ENCODE measurements around the gene ARHGEF4.
A peak's percentile ranks its signal among the peaks of the same experiment; 100 is the strongest.

Gene ARHGEF4

DNA sequence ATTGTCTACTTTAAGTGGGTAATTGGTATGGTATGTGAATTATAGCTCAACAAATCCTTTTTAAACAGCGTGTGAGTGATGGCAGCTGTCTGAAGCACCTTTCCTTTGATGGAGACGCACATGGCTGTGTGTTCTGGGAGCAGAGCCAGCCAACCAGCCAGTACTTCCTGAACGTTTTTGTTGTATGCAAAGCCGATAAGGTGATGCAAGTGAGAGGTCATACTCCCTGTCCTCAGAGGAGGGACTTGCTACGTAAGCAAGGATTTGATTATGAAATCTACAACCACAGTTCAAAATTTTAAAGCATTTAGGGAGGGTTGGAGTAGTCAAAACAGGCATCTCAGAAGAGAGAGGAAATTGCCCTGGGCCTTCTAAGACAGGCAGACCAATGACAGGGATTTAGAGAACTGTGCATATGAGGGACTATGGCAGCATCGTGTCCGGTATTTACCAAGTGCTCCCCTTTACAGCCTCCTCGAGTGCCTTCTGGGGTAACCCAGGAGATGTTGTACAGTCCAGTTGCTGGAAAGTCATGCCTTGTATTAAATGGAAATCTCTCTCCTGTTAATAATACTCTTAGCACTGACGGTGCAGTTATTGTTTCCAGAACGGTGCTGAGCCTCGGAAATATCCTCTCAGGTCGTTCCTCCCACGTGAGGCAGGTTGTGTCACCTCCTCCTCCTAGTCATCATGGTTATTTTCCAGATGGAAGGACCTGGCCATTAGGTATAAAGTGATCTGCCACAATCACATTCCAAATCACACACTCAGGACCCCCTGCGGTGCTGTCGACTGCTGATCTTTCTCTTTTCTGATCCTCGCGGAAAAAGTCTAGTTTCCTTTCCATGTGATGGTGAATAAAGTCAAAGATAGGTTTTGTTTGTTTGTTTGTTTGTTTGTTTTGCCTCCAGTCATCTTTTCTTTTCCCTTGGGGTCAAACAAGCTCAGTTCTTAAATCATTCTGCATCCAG is 28.4 kb downstream of the ARHGEF4 start:
- DNase-seq = no peak

DNA sequence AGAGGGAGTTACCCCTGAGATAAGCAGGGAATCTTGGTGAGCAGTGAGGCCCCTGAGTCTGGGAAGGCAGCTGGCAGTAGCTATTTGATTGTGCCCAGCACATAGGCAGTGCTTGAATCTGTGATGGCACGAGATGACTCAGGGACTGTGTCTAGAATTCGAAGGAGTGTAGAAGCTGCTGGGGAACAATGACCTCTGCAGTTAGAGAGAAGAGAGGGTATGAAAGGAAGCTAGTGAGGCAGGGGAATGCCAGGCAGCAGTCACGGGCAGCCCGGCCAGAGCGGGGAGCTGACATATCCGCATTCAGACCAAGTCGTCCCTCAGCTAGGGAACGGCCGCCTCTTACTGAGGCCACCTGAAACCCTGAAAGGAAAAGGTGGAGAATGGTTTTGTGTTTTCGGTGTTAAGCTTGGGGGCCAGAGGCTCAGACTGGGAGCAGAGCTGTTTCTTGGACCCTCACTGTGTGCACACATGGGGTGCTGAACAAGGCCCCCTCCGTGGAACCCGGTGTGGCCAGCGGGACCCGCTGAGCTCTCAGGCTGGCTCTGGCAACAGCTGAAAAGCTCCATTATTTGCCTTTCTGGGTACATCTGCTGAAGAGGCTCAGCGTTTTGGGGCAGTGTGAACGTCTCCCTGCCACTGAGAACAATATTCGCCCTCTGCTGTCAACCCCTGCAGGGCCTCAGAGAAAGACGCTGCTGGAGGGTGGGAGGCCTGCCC is 32.9 kb downstream of the ARHGEF4 start:
- no peak for DNase-seq

DNA sequence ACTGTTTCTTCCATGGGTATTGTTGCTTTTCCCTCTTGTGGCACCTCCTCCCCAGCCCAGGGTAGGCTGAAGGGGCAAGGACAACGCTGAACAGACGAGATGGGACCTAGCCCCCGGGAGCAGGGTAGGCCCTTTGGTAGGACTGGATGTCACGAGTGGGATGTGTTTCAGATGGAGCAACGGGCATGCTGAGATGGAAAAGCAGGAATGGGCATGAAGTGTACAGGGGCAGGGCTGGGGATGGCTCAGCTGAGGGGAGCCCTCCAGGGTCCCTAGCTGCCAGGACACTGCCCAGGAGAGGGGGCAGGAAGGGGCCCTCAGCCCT is 33.4 kb downstream of the ARHGEF4 start:
- no peak for DNase-seq

DNA sequence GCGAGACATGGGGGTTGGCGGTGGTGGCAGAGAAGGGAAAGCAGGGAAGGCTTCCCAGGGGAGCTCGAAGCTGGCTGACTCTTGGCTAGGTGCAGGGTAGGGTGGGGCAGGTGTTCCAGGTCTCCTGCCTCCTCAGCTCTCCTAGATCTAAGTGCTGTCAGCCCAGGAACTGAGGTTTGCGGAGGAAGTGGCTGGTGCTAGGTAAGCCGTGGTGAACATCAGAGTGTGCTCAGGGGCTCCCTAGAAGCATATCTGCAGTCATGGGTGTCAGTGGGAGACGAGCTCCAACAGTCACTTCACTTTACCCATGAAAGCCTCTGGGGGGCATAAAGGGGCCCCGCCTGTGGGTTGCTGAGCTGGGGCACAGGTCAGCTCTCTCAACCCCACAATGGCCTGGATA is 34.1 kb downstream of the ARHGEF4 start:
- no peak for DNase-seq

DNA sequence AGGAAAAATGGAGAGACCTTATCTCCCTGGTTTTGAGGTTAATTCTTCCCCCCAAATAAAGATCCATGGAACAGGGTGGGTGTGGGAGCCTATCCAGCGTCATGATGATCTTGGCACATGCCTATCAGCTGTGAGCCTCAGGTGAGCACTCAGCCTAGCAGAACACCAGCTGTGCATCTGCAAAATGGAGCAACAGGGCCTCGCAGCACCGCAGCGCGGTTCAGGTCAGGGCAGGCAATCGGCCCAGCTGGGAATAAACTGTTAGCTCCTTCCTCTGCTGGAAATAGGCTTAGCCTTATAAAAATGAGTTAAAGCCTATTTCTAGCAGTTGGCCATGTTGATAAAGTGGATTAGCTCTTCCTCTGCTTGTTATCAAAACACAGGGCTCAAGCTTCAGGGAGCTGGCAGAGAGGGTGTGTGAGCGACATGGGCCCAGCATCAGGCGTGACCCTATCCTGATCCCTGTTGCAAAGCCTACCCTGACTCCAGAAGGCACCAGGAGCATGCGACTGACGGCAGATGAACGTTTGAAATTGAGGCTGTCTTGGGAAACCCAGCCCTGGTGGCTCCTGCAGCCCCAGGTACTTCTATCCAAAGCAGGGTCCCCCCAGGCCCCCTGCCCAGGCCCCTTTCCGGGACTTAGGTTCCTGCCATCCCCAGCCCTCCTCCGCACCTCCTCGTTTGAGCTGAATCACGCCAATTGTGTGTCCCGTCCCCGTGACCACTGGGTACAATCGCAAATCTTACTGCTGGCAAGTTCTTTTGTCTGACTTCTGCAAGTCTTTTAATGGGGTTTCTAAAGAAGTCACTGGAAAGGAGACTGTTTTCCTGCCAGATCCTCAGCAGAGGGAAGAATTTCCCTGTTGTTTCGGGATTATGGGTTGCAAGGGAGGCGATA is 35.4 kb downstream of the ARHGEF4 start:
- DNase-seq = no peak

DNA sequence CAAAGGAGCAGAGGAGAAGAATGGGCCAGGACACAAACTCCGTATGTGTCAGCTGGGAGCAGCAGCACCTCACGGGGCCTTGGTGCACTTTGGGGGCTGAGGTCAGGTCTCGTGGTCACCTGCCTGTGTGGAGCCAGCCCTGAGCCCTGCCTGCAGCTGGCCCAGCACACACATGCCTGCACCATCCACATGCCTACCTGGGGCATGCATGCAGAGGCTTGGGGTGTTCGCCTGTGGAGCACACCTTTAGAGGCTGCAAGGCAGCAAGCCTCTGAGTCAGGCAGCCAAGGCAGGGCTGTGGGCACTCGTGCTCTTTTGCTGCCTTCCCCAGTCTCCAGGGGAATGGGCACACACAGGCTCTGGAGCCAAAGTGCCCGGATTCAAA is 36.0 kb downstream of the ARHGEF4 start:
- DNase-seq = no peak

DNA sequence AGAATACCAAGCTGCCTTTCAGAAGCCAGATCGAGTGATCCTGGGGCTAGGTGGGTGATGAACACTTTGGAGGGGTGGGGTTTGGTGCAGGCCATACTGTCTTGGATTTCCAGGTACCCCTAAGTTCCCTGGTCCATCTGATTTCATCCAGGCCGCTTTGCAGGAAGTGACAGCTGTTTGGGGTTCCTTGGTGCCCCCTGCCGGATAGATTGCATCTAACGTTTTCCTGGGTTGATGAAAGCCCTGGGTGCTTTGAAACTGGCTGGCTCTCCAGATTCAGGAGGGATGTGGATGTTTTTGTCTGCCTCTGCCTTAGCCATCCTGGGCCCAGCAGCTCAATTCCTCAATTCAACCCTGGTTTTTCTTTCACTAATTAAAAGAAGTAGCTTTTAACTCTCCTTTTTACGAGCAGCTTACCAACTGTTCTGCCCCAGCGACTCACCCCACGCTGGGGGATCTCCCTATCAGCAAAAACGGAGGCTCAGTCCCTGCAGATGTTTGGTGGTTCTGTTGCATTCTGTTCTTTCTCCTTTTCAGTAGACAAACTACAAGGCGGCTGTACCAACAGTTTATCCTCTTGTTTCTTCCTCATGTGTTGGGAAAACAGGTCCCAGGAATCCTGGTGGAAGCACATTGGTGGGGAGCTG is 37.1 kb downstream of the ARHGEF4 start:
- peak; percentile 76 to 83 for DNase-seq

DNA sequence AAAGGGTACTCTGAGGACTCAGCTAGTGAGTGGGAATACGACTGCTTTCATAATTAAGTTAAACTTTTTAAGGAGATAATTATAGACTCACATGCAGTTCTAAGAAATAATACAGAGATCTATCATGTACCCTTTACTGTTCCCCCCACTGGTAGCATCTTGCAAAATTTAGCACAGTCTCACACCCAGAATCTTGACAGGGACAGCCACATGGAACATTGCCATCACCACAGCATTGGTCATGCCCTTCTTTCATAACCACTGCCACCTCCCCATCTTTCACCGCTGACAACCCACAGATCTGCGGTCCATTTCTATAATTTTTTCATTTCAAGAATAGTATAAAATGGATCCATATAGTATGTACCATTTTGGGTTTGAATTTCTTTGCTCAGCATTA is 37.8 kb downstream of the ARHGEF4 start:
- DNase-seq = no peak

DNA sequence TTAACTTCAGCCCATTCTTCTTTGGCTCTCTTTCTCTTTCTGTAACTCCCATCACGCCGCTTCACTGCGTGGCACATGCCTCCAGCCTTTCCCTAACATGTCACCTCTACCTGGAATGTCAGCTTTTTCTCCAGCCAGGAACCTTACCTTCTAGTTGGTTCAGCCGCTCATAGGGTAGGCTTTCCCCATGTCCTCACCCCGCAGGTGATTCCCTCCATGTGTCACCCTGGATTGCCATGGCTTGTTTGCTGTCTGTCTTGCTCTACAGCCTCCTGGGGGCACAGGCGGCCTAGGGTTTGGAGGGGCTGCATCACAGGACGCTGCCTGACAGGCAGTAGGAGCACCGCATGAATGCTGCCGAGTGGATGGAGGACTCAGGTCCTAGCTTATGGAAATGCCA is 39.2 kb downstream of the ARHGEF4 start:
- DNase-seq = no peak

DNA sequence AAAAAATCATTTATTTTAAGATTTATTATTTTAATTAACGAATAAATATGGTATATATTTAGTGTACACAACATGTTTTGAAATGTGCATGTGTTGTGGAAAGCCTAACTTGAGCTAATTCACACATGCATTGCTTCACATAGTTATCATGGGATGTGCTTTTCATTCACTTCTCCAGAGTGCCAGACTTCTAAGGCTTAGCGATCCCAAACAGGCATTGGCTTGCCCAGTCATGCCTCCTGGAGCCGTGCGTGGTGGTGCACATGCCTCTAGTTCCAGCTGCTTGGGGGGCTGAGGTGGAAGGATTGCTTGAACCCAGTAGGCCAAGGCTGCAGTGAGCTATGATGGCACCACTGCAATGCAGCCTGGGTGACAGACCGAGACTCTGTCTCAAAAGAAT is 40.5 kb downstream of the ARHGEF4 start:
- DNase-seq = no peak

DNA sequence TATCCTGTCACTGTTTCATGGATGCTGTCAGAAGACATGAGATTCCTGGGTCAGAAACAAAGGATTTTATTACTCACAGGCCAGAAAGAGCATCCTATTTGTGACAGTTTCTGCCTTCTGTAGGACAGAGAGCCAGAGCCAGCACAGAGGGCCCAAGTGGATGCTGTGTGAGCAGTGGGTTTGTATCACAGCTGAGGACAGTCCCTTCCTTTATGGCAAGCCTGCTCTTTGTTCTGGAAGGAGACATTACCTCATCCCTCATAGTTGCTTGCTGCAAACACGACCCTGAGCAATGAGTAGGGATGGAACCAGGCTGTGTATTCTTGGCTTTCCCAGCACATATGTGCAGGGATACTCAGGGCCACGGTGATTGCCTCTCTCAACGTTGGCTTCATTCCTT is 41.6 kb downstream of the ARHGEF4 start:
- no peak for DNase-seq

DNA sequence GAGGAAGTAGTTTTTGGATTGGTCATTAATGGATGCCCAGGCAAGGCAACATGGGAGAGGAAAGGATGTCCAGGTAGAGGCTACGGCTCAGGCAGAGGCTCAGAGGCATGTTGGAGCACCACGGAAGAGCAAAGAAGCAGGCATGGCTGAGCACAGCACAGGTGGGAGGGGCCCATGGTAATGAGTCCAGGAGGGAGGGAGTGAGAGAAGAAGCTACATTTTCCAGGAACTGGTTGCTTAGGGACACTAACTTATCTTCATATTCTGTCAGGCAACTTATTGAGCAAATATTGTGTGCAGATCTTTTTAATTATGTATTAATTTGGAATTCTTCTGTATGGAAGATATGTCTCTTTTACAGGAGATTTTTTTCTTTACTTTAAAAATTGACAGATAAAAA is 42.2 kb downstream of the ARHGEF4 start:
- DNase-seq = no peak

DNA sequence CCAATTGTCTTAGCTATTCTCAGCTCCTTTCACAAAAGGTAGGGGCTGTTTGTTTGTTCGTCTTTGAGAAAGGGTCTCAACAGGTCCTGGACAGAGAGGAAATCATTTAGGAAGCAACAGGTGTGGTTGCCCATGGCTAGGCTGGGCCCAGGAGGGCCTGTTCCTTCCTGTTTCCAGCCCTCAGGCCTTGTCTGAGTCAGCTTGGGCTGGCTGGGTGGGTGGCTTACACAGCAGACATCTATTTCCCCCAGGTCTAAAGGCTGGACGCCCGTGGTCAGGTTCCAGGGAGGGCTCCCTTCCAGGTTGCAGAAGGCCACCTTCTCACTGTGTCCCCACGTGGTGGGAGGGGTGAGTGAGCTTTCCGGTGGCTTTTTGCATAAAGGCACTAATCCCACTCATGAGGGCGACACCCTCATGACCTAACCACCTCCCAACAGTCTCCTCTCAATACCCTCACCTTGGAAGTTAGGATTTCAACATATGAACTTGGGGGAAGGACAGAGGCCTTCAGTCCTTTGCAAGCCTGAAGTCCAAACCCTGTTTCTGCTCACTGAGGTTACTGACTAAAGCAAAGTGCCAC is 45.5 kb downstream of the ARHGEF4 start:
- DNase-seq = no peak

DNA sequence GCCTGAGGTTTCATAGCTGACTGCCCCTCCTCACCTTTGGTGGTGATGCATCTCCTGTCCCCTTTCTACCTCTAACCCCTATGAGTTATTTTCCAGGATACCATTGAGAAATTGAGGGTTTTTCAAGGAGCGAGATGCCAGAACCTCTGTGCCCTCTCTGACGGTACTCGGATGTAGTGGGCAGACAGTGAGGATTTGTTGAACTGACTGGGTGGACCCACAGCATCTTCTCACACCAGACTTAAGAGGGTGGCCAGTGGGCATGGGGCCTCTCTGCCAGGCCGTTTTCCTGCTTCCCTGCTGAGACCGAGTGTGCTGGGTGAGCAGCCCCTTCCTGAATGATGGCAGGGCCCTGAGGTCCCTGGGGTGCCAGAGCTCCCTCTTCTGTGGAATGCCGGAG is 46.3 kb downstream of the ARHGEF4 start:
- DNase-seq = no peak

DNA sequence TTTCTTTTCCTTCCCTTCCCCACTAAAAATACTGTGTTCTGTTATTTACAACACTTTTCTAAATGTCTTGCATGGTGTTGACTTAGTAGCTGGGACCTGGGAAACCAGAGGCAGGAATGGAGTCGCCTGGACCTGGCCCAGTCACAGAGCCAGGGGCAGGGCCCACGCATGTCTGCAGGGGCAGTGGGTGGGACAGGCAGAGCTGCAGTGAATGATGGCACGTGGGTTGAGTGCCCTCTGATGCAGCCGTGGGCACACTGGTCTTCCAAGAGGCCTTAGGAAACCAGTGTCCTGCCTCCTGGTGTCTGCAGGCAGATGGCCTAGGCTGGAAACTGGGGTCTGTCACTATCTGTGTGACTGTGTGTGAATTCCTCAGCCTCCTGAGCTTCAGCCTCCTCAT is 46.8 kb downstream of the ARHGEF4 start:
- DNase-seq = no peak

DNA sequence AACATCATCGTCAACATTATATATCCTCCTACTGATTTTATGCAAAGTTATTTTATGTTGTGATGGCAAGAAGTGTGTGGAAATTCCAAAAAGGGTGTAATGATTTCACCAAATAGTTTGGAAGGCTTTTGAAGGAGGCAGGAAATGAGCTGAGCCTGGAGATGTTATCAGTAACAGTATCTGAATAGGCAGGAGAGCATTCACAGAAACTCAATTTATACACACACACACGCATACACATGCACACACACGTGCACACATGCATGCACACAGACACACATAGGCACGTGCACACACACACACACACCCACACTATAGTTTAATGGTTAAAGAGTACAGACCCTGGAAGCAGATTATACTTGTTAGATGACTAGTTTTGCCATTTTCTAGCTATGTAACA is 47.3 kb downstream of the ARHGEF4 start:
- no peak for DNase-seq

DNA sequence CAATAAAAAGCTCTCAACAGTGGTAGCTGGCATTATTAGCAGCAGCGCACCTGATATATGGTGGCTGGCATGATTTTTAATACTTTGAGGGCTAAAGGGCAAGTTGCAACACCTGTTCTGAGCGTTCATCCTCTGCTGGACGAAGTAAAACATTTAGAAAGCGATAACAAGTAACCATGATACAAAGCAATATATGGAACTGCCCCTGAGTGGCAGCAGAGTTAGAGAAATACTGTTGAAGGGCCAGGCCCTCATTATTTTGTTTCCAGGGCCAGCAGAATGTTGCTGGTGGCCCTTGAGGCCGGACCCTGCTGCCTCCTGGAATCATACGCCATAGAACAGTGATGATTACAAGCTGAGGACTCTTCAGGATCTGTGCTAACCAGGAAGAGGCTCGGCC is 47.8 kb downstream of the ARHGEF4 start:
- no peak for DNase-seq

DNA sequence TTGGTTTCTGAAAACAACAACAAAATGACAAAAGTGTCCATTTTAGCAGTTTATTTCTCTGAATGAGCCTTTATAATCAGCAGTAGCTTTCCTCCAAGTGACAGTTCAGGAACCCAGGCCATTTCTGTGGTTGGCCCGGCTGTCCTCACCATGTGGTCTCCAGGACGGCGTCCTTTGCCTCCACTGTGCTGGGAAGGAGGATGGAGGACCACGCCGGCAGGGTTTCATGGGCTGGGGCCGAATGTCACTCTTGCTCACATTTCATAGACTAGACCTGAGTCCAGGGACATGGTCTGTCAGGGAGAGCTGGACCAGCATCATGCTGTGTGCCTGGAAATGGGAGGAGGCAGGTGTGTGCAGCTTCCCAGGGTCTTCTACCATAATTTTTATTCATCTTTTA is 50.9 kb downstream of the ARHGEF4 start:
- DNase-seq = no peak

DNA sequence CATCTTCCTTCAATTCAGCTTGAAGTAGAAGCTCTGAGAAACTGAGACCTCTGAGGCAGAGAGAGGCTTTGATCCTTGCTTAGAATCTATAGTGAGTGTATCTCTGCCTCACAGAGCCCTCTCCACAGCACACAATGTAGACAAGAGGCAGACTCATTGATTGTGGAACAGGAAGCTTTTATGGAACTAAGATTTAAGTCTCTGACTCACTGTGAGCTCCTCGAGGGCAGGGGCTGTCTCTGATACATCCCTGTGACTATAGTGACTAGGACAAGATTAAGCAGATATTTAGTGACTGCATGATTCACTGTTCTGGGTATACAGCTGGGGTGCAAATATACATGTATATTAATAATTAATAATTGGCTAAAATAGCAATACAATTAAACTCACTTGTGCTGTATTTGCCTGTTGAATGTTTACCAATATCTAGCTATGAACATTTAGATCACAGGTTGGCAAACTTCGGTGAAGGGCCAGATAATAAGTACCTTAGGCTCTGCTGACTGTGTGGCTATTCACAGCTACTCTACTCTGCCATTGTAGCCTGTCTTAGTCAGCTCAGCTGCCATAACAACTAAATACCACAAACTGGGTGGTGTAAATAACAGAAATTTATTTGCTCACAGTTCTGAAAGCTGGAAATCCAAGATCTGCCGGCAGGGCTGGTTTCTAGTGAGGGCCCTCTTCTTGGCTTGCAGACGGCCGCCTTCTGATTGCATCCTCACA is 54.4 kb downstream of the ARHGEF4 start:
- DNase-seq = no peak

DNA sequence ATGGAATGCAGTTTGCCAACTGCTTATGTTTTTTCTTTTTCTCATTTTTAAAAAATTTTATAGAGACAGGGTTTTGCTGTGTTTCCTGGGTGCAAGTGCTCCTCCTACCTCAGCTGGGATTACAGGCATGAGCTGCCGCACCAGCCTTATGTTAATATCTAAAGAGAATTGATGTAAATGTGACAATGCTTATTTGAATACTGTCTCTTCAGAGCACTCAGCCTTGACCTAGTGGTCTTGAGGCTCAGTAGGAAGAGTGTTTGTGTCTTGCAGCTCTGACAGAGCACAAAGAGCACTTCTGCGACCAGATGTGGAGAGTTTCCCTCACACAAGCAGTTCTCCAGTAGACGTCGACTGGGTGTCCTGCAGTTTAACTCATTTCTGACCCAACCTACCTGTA is 55.3 kb downstream of the ARHGEF4 start:
- DNase-seq = no peak

All from activated CD4-positive, alpha-beta T cell treated with anti-CD3 and anti-CD28 coated beads, Interleukin-2, amount 50 U/mL, for 48 hours (primary cell).